Esophagus muscularis mucosa (tissue), 4 donors: ENCODE results near the gene SPATA20.

ENCODE experiments used
- EP300 ChIP-seq: sonication (generic); formaldehyde crosslinking; IDR thresholded peaks from one replicate; pipeline ENCODE4 v1.6.1; 2017; ENCODE audit warnings: antibody characterized with exemption
- POLR2A ChIP-seq: fragments of 450-650 bp; IDR thresholded peaks from one replicate; pipeline ENCODE4 v1.6.1; 2017; ENCODE audit warnings: antibody characterized with exemption, moderate library complexity, mild to moderate bottlenecking, low read depth
- POLR2AphosphoS5 ChIP-seq, 2 donors: sonication (generic); formaldehyde crosslinking; IDR thresholded peaks; one replicate each; pipeline ENCODE4 v1.6.1; 2017; ENCODE audit warnings: antibody characterized with exemption in 2 of 2
- TF ChIP-seq, protein P1 (sequence below), 3 experiments: fragments of 200-600 bp in 2 of 3; fragments of 450-650 bp in 1 of 3; sonication (generic) in 2 of 3; IDR thresholded peaks; one replicate each; pipeline ENCODE4 v1.5.1; 2017 to 2019; ENCODE audit warnings: antibody characterized with exemption in 3 of 3, mild to moderate bottlenecking in 2 of 3, moderate library complexity in 1 of 3

DNA sequence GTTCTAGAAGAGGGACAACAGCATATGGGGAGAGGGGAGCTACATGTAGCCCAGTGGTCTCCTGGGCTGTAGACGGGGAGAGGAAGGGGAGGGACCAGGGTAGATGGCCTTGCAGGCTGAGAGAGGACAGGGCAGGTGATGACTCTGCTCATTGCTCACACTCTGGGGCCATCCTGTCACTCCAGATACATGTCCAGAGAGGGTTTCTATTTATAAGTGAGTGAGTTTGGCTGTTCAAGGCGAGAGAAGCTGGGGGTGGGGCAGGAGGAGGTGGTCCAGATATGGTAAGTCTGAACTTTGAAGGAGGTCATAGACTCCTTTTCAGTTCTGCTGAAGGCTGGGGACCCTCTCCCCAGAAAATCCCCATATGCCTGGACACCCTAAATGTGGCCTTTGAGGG lies 35.8 kb downstream of the SPATA20 start:
- TF ChIP-seq, protein P1, sequence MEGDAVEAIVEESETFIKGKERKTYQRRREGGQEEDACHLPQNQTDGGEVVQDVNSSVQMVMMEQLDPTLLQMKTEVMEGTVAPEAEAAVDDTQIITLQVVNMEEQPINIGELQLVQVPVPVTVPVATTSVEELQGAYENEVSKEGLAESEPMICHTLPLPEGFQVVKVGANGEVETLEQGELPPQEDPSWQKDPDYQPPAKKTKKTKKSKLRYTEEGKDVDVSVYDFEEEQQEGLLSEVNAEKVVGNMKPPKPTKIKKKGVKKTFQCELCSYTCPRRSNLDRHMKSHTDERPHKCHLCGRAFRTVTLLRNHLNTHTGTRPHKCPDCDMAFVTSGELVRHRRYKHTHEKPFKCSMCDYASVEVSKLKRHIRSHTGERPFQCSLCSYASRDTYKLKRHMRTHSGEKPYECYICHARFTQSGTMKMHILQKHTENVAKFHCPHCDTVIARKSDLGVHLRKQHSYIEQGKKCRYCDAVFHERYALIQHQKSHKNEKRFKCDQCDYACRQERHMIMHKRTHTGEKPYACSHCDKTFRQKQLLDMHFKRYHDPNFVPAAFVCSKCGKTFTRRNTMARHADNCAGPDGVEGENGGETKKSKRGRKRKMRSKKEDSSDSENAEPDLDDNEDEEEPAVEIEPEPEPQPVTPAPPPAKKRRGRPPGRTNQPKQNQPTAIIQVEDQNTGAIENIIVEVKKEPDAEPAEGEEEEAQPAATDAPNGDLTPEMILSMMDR (IDR thresholded peaks at IDR 0.05): no peak
- no peak for TF ChIP-seq EP300
- TF ChIP-seq POLR2A: no peak
- TF ChIP-seq POLR2AphosphoS5 (IDR thresholded peaks at IDR 0.05): no peak
